GM19452 (cell line): ENCODE results near the gene NMRK2.
"Not testable (repeated sequence)": the region's sequence is repeated elsewhere in the genome, so short reads cannot be mapped to it uniquely, and the experiment has no call there.

Experiments used
- ATAC-seq: cut with Tn5 transposase; IDR thresholded peaks from one replicate; pipeline ENCODE4 v1.9.1; 2021; ENCODE audit not compliant: unreplicated experiment

The NMRK2 gene

DNA sequence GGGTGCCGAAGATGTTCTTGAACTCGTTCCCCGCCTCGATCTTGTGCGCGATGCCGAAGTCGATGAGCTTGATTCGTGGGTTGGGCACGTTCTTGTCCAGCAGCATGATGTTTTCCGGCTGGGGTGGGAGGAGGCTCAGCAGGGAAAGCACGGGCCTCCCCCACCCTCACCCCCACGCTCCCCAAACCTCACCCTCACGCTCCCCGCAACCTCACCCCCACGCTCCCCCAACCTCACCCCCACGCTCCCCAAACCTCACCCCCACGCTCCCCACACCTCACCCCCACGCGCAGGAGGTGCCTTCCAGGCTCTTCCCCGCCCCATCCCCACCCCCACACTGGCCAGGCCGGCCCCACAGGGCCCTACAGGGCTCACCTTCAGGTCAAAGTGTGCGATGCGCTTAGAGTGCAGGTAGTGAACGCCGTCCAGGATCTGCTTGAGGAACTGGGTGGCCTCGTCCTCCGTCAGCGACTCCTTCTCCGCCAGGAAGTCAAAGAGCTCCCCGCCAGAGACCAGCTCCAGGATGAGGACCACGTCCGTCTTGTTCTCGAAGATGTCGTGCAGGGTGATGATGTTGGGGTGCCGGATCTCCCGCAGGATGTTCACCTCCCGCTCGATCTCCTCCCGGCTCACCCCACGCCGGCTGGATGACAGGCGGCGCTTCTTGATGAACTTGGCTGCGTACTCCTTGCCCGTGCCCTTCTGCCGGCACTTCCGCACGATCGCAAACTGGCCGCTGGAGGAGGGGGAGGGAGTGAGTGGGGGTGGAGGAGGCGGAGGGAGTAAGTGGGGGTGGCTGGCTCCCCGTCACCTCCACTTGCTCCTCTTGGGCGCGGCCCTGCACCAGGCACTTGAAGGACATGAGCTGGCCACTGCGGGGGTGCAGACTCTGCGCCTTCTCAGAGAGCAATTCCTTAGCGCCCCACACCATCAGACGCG lies 31.7 kb downstream of the NMRK2 start:
- no peak for ATAC-seq

GRCh38 chr19:3966051-3967017 lies 33.5 kb downstream of the NMRK2 start:
- ATAC-seq, result no peak

DNA sequence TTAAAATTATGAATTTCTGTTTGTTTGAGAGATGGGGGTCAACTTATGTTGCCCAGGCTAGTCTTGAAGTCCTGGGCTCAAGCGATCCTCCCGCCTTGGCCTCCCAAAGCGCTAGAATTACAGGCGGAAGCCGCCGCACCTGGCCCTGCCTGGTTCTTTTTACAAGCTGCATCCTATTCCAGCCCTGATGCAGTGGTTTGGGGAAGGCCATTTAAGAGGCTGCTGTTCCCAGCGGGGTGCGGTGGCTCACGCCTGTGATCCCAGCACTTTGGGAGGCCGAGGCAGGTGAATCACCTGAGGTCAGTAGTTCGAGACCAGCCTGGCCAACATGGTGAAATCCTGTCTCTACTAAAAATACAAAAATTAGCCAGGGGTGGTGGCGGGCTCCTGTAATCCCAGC lies 35.1 kb downstream of the NMRK2 start:
- ATAC-seq, result not testable (repeated sequence)

- ATAC-seq, result no peak
Observed at GRCh38 chr19:3968556-3969434, 35.9 kb downstream of the NMRK2 start.

DNA sequence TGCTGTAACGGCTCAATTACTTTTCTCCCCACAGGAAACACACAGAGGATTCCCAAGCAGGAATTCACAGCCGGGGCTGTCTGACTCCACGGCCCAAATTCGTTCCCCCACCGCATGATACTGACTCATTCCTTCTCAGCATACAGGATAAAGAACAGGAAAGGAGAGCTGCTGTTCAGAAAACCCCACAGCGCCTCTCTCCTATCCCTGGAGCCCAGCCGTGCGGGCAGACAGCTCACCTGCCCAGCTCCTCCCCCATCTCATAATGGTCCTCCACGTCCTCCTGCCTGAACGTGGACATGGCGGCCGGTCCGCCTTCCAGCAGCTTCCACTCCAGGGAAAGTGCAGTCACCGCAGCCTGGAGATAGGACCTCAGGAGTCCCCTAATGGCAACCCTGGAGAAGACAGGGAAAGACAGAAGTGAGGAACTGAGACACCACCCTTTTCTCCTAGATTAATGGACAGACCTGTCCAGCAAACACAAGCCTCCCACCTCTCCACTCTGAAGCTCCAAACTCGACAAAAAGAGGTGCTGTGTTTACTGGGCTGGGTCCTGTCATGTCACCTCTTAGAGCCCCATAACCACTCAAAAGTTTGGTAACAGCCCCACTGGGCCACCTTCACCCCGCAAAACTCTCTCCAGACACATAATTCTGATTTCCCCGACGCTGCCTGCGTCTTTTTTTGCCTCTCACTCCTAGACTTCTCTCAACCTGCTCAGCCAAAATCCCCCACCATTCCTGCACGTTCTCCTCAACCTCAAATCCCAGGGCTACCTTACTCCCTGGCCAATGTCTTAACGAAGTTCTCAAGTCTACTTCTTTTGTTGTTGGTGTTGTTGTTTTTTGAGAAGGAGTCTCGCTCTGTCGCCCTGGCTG lies 36.8 kb downstream of the NMRK2 start:
- no peak for ATAC-seq

DNA sequence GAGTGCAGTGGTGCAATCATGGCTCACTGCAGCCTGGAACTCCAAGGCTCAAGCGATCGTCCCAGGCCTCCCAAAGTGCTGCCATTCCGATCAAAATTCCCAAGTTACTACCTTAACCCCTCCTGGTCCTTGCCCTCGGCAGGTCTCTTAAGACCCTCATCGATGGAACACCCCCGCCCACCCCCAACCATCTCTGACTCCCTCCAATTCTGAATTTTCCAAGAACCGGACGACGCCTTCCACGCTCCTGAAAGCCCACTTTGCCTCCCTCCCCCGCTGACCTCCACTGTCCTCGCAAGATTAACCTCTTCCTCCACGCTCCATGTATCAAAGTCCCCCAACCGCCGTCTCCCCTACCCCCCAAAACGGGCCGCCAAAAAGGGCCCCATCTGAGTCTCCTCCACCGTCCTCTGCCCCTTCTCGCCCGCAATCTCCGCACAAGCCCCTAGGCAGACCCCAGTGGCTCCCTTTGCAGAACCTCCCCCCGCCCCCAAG lies 37.5 kb downstream of the NMRK2 start:
- ATAC-seq, result no peak

DNA sequence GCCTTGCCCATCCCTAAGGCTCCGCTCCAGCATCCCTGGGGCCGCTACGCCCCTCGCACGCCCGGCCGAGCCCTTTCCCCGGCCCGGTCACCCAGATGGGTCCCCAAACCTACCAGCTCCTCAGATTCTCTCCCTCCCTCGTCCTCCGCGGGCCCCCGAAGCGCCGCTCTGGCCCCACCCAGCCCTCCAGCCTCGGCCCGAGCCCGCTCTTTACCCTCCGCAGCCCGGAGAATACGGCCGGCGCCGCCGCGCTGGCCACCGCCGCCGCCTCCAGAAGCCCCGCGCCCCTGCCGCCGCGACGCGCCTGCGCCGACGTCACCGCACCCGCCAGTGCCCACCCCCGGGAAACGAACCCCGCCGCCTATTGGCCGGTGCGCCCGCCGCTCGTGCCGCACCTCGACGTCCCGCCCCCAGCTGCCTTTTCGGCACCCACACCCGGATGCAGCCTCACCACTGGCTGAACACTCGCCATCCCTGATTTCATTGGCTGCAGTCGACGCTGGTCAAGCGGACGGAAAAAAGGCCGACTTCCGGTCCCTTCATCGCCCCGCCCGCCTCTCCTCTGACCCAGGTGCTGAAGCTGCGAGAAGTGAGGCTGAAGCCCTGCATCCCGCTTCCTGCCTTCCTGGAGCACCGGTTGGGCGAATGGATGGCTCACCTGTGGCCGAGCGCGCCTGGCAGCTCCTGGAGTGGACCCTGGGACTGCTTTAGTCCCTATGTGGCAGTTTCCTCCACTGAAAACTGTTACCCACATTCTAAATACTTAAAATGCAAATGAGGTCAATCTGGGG lies 38.1 kb downstream of the NMRK2 start, which contains the start of gene DAPK3:
Gene DAPK3, minus strand, starts transcription at position 292 of the 791 bp plus-strand sequence. CDS start 1,364 bp downstream, outside the sequence.
- ATAC-seq, result peak; percentile 85

- ATAC-seq, result no peak
Observed at GRCh38 chr19:3975144-3975543, 42.3 kb downstream of the NMRK2 start.

- no peak for ATAC-seq
Observed at GRCh38 chr19:3975637-3976087, 42.8 kb downstream of the NMRK2 start.

DNA sequence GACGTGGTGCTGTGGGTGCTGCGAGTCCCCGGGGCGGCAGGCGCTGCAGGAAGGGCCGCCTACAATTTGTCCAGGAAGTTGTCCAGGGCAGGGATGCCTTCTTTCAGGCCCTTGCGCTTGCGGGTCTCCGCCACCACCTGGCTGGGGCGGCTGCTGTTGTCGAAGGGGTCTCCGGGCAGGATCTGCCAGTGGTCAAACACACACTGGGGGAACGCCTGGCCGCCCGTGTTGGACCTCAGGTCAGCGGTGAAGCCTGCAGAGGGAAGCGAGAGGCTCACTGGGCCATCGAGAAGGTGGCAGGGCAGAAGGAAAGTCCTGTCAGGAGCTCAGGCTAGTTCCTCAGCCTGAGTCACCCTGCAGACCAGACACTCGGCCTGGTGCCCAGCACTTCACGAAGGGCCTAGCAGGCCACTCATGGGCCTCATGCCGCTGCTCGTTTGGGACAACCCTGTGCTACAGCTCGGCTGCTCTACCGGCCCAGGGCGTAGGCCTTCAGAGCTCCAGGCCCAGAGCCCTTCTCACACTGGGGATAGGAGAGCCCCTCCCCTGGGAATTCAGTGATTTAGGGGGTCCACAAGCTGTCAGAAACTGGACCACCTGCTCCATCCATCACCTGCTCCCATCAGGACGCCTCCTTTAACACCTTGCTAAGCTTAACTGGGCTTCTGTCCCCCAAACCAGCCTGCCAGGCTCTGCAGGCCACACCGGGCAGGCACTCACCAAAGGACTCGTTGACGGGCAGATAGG lies 43.8 kb downstream of the NMRK2 start:
- no peak for ATAC-seq

- ATAC-seq, result no peak
Observed at GRCh38 chr19:3977242-3978143, 44.6 kb downstream of the NMRK2 start.

- ATAC-seq, result no peak
Observed at GRCh38 chr19:3978145-3978544, 45.3 kb downstream of the NMRK2 start.

DNA sequence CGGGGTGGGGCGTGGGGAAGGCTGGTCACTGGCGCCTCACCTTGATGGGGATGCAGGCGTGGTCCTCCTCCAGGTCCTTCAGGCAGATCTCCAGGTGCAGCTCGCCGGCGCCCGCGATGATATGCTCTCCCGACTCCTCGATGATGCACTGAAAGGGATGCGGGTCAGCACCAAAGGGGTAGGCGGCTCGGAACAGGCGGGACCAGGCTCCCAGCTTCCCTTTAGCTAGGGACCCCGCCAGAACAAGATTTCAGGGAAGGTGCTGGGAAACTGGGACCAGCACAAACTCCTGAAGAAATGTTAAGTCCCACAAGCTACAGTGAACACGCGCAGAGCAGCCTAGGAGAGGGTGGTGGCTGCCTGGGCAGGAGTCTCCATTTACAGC lies 46.4 kb downstream of the NMRK2 start:
- ATAC-seq, result no peak

DNA sequence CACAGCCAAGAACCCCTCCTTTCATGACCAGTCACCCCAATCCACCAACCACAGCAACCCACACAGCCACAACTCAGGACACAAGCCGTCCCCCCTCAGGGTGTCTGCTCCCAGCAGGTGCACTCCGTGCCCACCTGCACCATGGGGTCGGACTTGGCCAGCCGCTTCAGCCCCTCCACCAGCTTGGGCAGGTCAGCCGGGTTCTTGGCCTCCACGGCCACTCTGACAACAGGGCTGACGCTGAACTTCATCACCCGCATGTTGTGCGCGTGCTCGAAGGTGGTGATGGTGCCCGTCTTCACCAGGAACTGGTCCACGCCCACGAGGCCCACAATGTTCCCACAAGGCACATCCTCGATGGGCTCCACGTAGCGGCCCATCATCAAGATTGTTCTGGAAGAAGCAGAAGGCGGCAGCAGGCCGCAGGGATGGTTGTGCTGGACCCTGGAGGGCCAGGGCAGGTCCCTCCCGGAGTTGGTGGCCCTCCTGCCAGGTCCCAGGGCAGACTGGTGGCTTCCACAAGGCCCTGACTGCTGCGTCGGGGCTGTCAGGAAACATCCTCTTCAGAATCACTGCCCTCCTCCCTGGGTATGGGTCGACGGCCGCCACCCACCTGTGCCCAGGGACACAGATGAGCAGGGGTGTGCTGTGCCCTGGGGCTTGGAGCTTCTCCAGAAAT lies 46.9 kb downstream of the NMRK2 start:
- ATAC-seq, result no peak

DNA sequence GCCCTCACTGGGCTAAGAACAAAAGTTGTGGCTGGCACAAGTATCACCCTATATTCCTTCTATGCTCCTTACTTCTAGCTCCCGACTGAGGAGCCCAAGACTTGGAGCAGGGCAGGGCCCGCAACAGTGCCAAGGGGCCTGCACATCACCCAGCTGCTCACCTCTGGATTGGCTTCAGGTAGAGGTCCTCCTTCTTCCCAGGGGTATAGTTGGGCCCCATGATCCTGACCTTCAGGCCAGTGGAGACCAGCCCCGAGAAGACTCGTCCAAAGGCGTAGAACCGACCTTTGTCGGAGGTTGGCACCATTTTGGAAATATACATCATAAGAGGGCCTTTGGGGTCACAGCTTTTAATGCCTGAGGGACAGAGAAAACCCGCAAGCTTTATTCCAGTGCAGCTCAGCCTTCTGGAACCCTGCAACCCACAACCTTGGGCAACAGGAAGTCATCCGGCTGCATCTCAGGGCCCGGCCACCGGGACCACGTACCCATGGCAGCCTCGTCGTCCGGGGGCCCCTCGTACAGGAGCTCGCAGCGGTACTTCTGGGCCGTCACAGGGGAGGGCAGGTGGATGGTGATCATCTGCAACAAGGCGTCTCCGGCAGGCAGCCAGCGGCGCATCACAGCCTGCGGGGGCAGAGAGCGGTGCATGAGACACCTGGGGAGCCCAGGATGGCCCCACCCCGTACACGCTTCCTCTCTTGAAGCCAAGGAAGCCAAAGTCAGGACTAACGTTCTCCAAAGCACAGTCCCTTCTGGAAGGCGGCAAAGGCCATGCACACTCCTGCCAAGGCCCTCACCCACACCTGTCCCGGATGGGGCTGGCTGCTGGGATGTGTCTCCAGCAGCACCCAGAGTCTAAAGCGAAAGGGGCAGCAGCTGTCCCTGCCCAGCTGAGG lies 47.7 kb downstream of the NMRK2 start:
- no peak for ATAC-seq
